Measurements from ENCODE around the gene KRTAP3-2.

DNA sequence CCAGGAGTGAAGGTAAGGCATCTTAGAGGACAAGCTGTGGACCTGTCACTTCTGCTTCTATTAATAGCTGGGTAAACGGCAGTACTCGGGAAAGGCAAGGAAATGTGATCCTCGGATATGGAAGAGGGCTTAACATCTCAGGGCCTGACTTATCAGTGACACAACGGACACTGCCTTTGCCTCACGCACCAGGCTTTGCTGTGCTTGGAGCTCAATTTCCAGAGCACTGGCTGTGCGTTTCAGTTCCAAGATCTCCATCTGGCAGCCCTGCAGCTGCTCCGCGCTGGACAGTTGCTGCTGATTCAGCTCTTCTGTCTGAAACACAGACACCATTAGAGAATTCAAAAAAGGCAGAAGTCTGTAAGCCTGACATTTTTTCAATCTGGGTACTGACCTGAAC, 19.1 kb downstream of the KRTAP3-2 start:
- no peak for TF ChIP-seq CEBPB (IDR thresholded peaks at IDR 0.05)
- no peak for TF ChIP-seq EGR1 (IDR thresholded peaks at IDR 0.05)
- TF ChIP-seq CREB1 (IDR thresholded peaks at IDR 0.05; ENCODE audit: low read depth): no peak
- TF ChIP-seq TCF12 (IDR thresholded peaks at IDR 0.05; ENCODE audit: low read depth): no peak
- TF ChIP-seq USF1 (IDR thresholded peaks at IDR 0.05): no peak
- TF ChIP-seq RAD21 (IDR thresholded peaks at IDR 0.05; ENCODE audit: low read depth): no peak
- TF ChIP-seq TAF1 (IDR thresholded peaks at IDR 0.05; ENCODE audit: low read depth): no peak
- TF ChIP-seq, protein P1, sequence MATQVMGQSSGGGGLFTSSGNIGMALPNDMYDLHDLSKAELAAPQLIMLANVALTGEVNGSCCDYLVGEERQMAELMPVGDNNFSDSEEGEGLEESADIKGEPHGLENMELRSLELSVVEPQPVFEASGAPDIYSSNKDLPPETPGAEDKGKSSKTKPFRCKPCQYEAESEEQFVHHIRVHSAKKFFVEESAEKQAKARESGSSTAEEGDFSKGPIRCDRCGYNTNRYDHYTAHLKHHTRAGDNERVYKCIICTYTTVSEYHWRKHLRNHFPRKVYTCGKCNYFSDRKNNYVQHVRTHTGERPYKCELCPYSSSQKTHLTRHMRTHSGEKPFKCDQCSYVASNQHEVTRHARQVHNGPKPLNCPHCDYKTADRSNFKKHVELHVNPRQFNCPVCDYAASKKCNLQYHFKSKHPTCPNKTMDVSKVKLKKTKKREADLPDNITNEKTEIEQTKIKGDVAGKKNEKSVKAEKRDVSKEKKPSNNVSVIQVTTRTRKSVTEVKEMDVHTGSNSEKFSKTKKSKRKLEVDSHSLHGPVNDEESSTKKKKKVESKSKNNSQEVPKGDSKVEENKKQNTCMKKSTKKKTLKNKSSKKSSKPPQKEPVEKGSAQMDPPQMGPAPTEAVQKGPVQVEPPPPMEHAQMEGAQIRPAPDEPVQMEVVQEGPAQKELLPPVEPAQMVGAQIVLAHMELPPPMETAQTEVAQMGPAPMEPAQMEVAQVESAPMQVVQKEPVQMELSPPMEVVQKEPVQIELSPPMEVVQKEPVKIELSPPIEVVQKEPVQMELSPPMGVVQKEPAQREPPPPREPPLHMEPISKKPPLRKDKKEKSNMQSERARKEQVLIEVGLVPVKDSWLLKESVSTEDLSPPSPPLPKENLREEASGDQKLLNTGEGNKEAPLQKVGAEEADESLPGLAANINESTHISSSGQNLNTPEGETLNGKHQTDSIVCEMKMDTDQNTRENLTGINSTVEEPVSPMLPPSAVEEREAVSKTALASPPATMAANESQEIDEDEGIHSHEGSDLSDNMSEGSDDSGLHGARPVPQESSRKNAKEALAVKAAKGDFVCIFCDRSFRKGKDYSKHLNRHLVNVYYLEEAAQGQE (IDR thresholded peaks at IDR 0.05; ENCODE audit: low read depth): no peak
- TF ChIP-seq YY1 (IDR thresholded peaks at IDR 0.05; ENCODE audit: low read depth): no peak
- no peak for TF ChIP-seq FOXM1 (IDR thresholded peaks at IDR 0.05; ENCODE audit: borderline replicate concordance, low read depth)
- TF ChIP-seq TEAD4 (IDR thresholded peaks at IDR 0.05): no peak
- TF ChIP-seq, protein P2, sequence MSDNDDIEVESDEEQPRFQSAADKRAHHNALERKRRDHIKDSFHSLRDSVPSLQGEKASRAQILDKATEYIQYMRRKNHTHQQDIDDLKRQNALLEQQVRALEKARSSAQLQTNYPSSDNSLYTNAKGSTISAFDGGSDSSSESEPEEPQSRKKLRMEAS (IDR thresholded peaks at IDR 0.05): no peak
